Measurements from ENCODE around the gene SMIM13. TPM values are rescaled to one million over a fixed set of nuclear protein-coding genes. Genes with fewer than 3 reads are reported as not detected.

The SMIM13 gene
- total RNA-seq, 4 donors from 2014 or later, result 5.7 to 33.8 (median 6.7) TPM

DNA sequence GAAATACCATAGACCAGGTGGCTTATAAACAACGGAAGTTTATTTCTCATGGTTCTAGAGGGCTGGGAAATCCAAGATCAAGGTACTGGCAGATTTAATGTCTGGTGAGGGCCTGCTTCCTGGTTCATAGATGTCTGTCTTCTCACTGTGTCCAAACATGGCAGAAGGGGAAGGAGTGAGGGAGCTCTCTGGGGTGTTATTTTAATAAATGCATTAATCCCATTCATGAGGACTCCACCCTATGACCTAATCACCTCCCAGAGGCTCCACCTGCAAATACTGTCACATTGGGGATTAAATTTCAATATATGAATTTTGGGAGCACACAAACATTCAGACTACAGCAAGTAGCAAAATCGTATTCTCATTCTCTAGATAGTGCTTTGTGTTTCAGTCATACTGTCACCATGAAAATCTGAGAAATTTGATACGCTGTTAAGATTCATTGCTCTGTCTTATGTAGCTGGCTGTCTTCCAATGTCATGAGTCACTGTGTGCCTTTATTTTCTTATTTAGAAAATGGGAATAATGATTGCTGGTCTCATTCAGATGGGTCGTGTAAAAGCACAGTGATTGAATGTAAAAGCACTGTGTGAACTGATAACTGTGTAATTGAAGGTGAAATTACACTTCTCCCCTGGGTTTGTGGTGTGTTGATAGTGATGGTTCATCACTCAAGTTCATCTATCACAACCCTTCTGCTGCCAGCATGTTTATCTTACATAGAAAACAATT lies 26.8 kb downstream of the SMIM13 start:
- Histone ChIP-seq H3K4me3 (no peak overlapping the region), H3K9me3 (no peaks in the 10 kb centered on the region), H3K36me3 (no peaks in the 10 kb centered on the region), H3K4me1 (peaks cover 0 to 5% (median 4%) of the 10 kb centered on the region in 4 donors), H3K27ac (no peak overlapping the region), H3K27me3 (no peaks in the 10 kb centered on the region)
- TF ChIP-seq, protein P1, sequence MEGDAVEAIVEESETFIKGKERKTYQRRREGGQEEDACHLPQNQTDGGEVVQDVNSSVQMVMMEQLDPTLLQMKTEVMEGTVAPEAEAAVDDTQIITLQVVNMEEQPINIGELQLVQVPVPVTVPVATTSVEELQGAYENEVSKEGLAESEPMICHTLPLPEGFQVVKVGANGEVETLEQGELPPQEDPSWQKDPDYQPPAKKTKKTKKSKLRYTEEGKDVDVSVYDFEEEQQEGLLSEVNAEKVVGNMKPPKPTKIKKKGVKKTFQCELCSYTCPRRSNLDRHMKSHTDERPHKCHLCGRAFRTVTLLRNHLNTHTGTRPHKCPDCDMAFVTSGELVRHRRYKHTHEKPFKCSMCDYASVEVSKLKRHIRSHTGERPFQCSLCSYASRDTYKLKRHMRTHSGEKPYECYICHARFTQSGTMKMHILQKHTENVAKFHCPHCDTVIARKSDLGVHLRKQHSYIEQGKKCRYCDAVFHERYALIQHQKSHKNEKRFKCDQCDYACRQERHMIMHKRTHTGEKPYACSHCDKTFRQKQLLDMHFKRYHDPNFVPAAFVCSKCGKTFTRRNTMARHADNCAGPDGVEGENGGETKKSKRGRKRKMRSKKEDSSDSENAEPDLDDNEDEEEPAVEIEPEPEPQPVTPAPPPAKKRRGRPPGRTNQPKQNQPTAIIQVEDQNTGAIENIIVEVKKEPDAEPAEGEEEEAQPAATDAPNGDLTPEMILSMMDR (IDR thresholded peaks at IDR 0.05), result no peak
- TF ChIP-seq EP300 (IDR thresholded peaks at IDR 0.05; ENCODE audit: low read depth), result no peak
- no peak for TF ChIP-seq POLR2A (IDR thresholded peaks at IDR 0.05)
- no peak for TF ChIP-seq POLR2AphosphoS5 (IDR thresholded peaks at IDR 0.05)
- no peak for DNase-seq
- in situ Hi-C loops (cut with MboI; ENCODE audit: low pct_ligation_motif_present in 1 of 4, low pct_unique_long_range_greater_than_20kb in 1 of 4, low sequenced_read_pairs in 3 of 4) (no loop called here), intact Hi-C loops (cut with DNase I; ENCODE audit: low total_unique reads) (no loop called here)
- WGBS, 2 donors (ENCODE audit: low coverage in 1 of 2), result 75 to 76% methylated on average over 2 to 4 of the region's 4 CpGs

DNA sequence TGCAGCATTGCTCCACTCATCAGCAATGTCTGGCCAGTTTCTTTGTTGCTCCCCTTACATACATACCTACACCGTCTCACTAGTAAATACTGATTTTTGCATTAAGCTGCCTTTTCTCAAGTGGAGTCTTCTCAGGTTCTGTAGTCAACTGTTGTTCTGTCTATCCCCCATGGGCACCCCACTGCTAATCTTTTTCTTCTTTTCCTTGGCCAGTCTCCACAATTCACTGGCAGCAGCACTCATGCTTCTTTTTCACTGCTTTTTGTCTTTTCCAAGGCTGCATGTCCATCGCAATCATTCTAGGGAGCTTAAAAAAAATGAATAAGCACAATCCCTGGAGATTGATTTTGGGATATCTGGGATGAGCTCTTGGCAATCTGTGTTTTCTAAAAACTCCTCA lies 28.2 kb downstream of the SMIM13 start:
- in situ Hi-C loops (cut with MboI; ENCODE audit: low pct_ligation_motif_present in 1 of 4, low pct_unique_long_range_greater_than_20kb in 1 of 4, low sequenced_read_pairs in 3 of 4) (no loop called here), intact Hi-C loops (cut with DNase I; ENCODE audit: low total_unique reads) (no loop called here)
- TF ChIP-seq EP300 (IDR thresholded peaks at IDR 0.05; ENCODE audit: low read depth), result no peak
- no peak for TF ChIP-seq POLR2A (IDR thresholded peaks at IDR 0.05)
- TF ChIP-seq POLR2AphosphoS5 (IDR thresholded peaks at IDR 0.05), result no peak
- TF ChIP-seq, protein P1 (IDR thresholded peaks at IDR 0.05), result no peak
- WGBS, 2 donors (ENCODE audit: low coverage in 1 of 2), result 91 to 95% methylated on average over 2 of the region's 2 CpGs
- Histone ChIP-seq H3K27ac (no peak overlapping the region), H3K4me1 (peaks cover 0 to 4% (median 2%) of the 10 kb centered on the region in 4 donors), H3K36me3 (no peaks in the 10 kb centered on the region), H3K9me3 (no peaks in the 10 kb centered on the region), H3K4me3 (no peak overlapping the region), H3K27me3 (no peaks in the 10 kb centered on the region)
- no peak for DNase-seq

DNA sequence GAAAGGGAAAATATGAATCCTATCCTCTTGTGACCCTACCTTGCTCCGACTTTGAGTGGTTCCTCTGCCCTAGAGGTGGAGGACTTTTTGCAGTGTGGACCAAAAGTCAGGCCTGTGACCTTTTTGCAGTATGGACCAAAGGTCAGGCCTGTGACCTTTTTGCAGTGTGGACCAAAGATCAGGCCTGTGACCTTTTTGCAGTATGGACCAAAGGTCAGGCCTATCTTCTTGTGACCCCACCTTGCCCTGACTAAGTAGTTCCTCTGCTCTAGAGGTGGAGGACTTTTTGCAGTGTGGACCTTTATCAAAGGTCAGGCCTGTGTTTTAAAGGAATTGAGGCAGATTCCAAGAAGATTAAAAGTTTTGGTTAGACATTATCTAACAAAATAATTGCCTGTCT lies 28.7 kb downstream of the SMIM13 start:
- Histone ChIP-seq H3K4me1 (peaks cover 0 to 4% (median 2%) of the 10 kb centered on the region in 4 donors), H3K27ac (no peak overlapping the region), H3K4me3 (no peak overlapping the region), H3K36me3 (no peaks in the 10 kb centered on the region), H3K27me3 (no peaks in the 10 kb centered on the region), H3K9me3 (no peaks in the 10 kb centered on the region)
- 83% methylated on average over 1 of the region's 1 CpG; no CpG with 5 or more reads in 1 of the 2 donors for WGBS, 2 donors (ENCODE audit: low coverage in 1 of 2)
- no peak for DNase-seq
- in situ Hi-C loops (cut with MboI; ENCODE audit: low pct_ligation_motif_present in 1 of 4, low pct_unique_long_range_greater_than_20kb in 1 of 4, low sequenced_read_pairs in 3 of 4), result no loop called here
- intact Hi-C loops (cut with DNase I; ENCODE audit: low total_unique reads), result no loop called here
- TF ChIP-seq POLR2A (IDR thresholded peaks at IDR 0.05) (no peak), POLR2AphosphoS5 (IDR thresholded peaks at IDR 0.05) (no peak), EP300 (IDR thresholded peaks at IDR 0.05; ENCODE audit: low read depth) (no peak)
- TF ChIP-seq, protein P1 (IDR thresholded peaks at IDR 0.05), result no peak

DNA sequence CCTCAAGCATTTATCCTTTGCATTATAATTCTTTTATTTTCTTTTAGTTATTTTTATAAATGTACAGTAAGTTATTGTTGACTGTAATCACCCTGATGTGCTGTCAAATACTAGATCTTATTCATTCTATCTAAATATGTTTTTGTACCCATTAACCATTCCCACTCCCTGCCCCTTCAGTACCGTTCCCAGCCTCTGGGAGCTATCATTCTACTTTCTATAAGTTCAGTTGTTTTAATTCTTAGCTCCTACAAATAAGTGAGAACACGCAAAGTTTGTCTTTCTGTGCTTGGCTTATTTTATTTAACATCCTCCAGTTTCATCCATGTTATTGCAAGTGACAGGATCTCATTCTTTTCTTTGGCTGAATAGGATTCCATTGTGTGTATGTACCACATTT lies 30.3 kb downstream of the SMIM13 start:
- H3K9me3 ChIP-seq, result no peaks in the 10 kb centered on the region
- DNase-seq, result no peak
- WGBS, 2 donors (ENCODE audit: low coverage in 1 of 2), result 93 to 95% methylated on average over 2 of the region's 2 CpGs

More for the DNA sequence above, 30.3 kb downstream of the SMIM13 start:
- H3K27me3 ChIP-seq, result no peaks in the 10 kb centered on the region
- H3K4me1 ChIP-seq, result peaks cover 0 to 4% (median 2%) of the 10 kb centered on the region in 4 donors
- TF ChIP-seq EP300 (IDR thresholded peaks at IDR 0.05; ENCODE audit: low read depth), result no peak
- TF ChIP-seq POLR2A (IDR thresholded peaks at IDR 0.05), result no peak
- TF ChIP-seq POLR2AphosphoS5 (IDR thresholded peaks at IDR 0.05), result no peak
- TF ChIP-seq, protein P1 (IDR thresholded peaks at IDR 0.05), result no peak
- no peak overlapping the region for H3K27ac ChIP-seq
- in situ Hi-C loops (cut with MboI; ENCODE audit: low pct_ligation_motif_present in 1 of 4, low pct_unique_long_range_greater_than_20kb in 1 of 4, low sequenced_read_pairs in 3 of 4), result no loop called here
- no peak overlapping the region for H3K4me3 ChIP-seq
- H3K36me3 ChIP-seq, result no peaks in the 10 kb centered on the region
- intact Hi-C loops (cut with DNase I; ENCODE audit: low total_unique reads), result no loop called here

Measured in transverse colon (tissue), 4 donors.